ENCODE results near the gene RASA3.

DNA sequence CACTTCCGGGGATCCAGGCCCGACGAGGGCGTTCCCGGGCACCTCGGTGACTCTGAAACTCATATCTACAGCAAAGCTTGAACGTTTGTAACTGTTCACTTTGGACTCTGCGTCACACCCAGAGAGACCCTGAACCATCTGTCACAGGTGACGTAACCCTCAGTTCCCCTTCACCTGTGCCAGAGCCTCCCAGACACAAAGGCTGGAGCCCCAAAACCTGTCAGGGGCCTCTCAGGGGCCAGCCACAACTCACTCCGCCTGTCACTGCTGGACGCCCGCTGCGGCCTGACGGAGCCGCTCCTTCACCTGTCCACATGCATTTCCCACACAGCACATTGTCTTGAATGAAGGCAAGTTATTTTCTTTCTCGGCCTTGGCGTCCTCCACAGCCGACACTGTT, 8.0 kb downstream of the RASA3 start:
- TF ChIP-seq, protein P1, sequence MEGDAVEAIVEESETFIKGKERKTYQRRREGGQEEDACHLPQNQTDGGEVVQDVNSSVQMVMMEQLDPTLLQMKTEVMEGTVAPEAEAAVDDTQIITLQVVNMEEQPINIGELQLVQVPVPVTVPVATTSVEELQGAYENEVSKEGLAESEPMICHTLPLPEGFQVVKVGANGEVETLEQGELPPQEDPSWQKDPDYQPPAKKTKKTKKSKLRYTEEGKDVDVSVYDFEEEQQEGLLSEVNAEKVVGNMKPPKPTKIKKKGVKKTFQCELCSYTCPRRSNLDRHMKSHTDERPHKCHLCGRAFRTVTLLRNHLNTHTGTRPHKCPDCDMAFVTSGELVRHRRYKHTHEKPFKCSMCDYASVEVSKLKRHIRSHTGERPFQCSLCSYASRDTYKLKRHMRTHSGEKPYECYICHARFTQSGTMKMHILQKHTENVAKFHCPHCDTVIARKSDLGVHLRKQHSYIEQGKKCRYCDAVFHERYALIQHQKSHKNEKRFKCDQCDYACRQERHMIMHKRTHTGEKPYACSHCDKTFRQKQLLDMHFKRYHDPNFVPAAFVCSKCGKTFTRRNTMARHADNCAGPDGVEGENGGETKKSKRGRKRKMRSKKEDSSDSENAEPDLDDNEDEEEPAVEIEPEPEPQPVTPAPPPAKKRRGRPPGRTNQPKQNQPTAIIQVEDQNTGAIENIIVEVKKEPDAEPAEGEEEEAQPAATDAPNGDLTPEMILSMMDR (conservative IDR thresholded peaks at IDR 0.05; ENCODE audit: low read length), result no peak
- TF ChIP-seq EZH2phosphoT487 (IDR thresholded peaks at IDR 0.05; ENCODE audit: borderline replicate concordance, low read depth, low read length), result no peak
